HEK293 (cell line): ENCODE data around the gene TBXA2R.

ENCODE experiments used
- TF ChIP-seq, protein P1 (sequence below): fragments of 450-650 bp; formaldehyde crosslinking; IDR thresholded peaks from 2 replicates; pipeline ENCODE4 v1.5.1; 2016; ENCODE audit warnings: missing biosample characterization, missing genetic modification characterization
- TF ChIP-seq, protein P2 (sequence below): fragments of 450-650 bp; IDR thresholded peaks from 2 replicates; pipeline ENCODE4 v1.5.1; 2018; ENCODE audit warnings: missing biosample characterization, mild to moderate bottlenecking, missing genetic modification characterization

DNA sequence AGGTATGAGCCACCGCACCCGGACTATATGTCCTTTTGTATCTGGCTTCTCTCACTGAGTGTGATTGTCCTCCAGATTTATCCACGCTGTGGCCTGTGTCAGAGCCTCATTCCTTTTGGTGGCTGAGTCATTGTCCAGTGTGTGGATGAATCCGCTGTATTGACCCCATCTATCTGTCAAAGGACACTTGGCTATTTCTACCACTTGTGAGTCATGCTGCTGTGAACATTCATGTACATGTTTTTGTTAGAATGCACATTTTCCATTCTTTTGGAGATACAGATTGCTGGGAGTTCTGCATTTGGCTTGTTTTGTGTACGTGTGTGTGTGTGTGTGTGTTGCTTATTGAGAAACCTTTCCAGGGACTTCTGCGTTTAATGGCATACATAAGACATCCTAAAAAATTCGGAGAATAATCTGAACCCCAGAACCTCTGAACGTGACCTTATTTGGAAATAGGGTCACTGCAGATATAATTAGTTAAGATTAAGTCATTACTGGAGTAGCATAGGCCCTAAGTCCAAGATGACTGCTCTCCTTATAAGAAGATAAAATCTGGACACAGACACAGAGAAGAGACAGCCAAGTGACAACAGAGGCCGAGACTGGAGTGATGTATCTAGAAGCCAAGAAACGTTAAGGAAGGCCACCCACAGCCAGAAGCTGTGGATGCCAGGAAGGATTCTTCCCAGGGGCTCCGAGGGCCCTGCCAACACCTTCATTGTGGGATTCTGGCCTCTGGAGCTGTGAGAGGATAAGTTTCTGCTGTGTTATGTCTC is 26.3 kb downstream of the TBXA2R start:
- TF ChIP-seq, protein P1, sequence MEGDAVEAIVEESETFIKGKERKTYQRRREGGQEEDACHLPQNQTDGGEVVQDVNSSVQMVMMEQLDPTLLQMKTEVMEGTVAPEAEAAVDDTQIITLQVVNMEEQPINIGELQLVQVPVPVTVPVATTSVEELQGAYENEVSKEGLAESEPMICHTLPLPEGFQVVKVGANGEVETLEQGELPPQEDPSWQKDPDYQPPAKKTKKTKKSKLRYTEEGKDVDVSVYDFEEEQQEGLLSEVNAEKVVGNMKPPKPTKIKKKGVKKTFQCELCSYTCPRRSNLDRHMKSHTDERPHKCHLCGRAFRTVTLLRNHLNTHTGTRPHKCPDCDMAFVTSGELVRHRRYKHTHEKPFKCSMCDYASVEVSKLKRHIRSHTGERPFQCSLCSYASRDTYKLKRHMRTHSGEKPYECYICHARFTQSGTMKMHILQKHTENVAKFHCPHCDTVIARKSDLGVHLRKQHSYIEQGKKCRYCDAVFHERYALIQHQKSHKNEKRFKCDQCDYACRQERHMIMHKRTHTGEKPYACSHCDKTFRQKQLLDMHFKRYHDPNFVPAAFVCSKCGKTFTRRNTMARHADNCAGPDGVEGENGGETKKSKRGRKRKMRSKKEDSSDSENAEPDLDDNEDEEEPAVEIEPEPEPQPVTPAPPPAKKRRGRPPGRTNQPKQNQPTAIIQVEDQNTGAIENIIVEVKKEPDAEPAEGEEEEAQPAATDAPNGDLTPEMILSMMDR, result no peak
- TF ChIP-seq, protein P2, sequence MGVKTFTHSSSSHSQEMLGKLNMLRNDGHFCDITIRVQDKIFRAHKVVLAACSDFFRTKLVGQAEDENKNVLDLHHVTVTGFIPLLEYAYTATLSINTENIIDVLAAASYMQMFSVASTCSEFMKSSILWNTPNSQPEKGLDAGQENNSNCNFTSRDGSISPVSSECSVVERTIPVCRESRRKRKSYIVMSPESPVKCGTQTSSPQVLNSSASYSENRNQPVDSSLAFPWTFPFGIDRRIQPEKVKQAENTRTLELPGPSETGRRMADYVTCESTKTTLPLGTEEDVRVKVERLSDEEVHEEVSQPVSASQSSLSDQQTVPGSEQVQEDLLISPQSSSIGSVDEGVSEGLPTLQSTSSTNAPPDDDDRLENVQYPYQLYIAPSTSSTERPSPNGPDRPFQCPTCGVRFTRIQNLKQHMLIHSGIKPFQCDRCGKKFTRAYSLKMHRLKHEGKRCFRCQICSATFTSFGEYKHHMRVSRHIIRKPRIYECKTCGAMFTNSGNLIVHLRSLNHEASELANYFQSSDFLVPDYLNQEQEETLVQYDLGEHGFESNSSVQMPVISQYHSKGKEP, result no peak
